ENCODE data around the gene PRR23E.

- no peak for TF ChIP-seq POLR2A (IDR thresholded peaks at IDR 0.05)
- no peak for TF ChIP-seq CTCF (IDR thresholded peaks at IDR 0.05)
Measured at GRCh38 chr3:127151251-127151564, 41.7 kb upstream of the PRR23E start.

All from esophagus squamous epithelium (tissue), 4 donors.